Hepatocyte (in vitro differentiated cells): ENCODE data around the gene CROT. TPM values are rescaled to one million over a fixed set of nuclear protein-coding genes. Genes with fewer than 3 reads are reported as not detected.

Experiments used
- DNase-seq: peaks from one replicate; pipeline ENCODE4 v3.0.0-alpha.2; 2016; ENCODE audit warnings: low spot score
- H2AFZ ChIP-seq: fragments of 200-600 bp; sonication (generic); 2 replicates; pipeline ENCODE4 v1.6.0; 2016; ENCODE audit warnings: antibody characterized with exemption, mild to moderate bottlenecking
- H3K27ac ChIP-seq: fragments of 200-600 bp; sonication (generic); 2 replicates; pipeline ENCODE4 v1.5.1; 2016; ENCODE audit warnings: mild to moderate bottlenecking
- H3K27me3 ChIP-seq: fragments of 200-600 bp; sonication (generic); 2 replicates; pipeline ENCODE4 v1.6.1; 2016
- H3K36me3 ChIP-seq: fragments of 200-600 bp; sonication (generic); replicated peaks from 2 replicates; pipeline ENCODE4 v1.5.1; 2016; ENCODE audit warnings: low read depth; ENCODE audit not compliant: insufficient read depth
- H3K4me1 ChIP-seq: fragments of 200-600 bp; sonication (generic); 2 replicates; pipeline ENCODE4 v1.5.1; 2016; ENCODE audit warnings: mild to moderate bottlenecking, moderate library complexity; ENCODE audit not compliant: insufficient read depth
- H3K4me2 ChIP-seq: fragments of 200-600 bp; sonication (generic); 2 replicates; pipeline ENCODE4 v1.6.0; 2016
- H3K4me3 ChIP-seq: fragments of 200-600 bp; sonication (generic); 2 replicates; pipeline ENCODE4 v1.5.1; 2016; ENCODE audit warnings: mild to moderate bottlenecking
- H3K79me2 ChIP-seq: fragments of 200-600 bp; sonication (generic); 2 replicates; pipeline ENCODE4 v1.6.0; 2017; ENCODE audit warnings: mild to moderate bottlenecking
- H3K9me2 ChIP-seq: fragments of 200-600 bp; sonication (generic); replicated peaks from 2 replicates; pipeline ENCODE4 v1.6.0; 2017; ENCODE audit warnings: mild to moderate bottlenecking; ENCODE audit not compliant: insufficient read depth
- H3K9me3 ChIP-seq: fragments of 200-600 bp; sonication (generic); 2 replicates; pipeline ENCODE4 v1.5.1; 2016; ENCODE audit warnings: low read depth, mild to moderate bottlenecking
- H4K20me1 ChIP-seq: fragments of 200-600 bp; sonication (generic); 2 replicates; pipeline ENCODE4 v1.6.0; 2016; ENCODE audit warnings: mild to moderate bottlenecking; ENCODE audit not compliant: insufficient read depth, poor library complexity, severe bottlenecking
- CTCF ChIP-seq: fragments of 200-600 bp; sonication (generic); IDR thresholded peaks from 2 replicates; pipeline ENCODE4 v1.5.1; 2016; ENCODE audit warnings: antibody characterized with exemption, mild to moderate bottlenecking; ENCODE audit not compliant: poor library complexity
- EZH2 ChIP-seq: fragments of 200-600 bp; sonication (generic); IDR thresholded peaks from 2 replicates; pipeline ENCODE4 v1.6.1; 2016; ENCODE audit warnings: antibody characterized with exemption, mild to moderate bottlenecking, borderline replicate concordance
- EZH2phosphoT487 ChIP-seq: fragments of 200-600 bp; sonication (generic); IDR thresholded peaks from one replicate; pipeline ENCODE4 v1.6.1; 2018; ENCODE audit warnings: antibody characterized with exemption, mild to moderate bottlenecking, low read depth, moderate library complexity; ENCODE audit not compliant: unreplicated experiment, severe bottlenecking
- WGBS: methylation state at CpG from one replicate; pipeline ENCODE4 v1.1.6; 2016; ENCODE audit warnings: low lambda C conversion rate; ENCODE audit errors: missing lambda C conversion rate; 5-methylcytosine and 5-hydroxymethylcytosine counted together
- polyA plus RNA-seq: library from polyadenylated mRNA; unstranded; fragments of >200 nt; fragmentation: Nextera tagmentation; extraction: Ambion mirVana; gene quantifications from 2 replicates; pipeline ENCODE4 v1.2.1, GENCODE V29; 2016
- total RNA-seq: library from RNA; depleted of rRNA; stranded (reverse); fragments of >200 nt; gene quantifications from 2 replicates; pipeline ENCODE4 v1.2.3, GENCODE V29; 2014

Gene CROT
- total RNA-seq: 50.7 and 57.4 TPM in 2 replicates
- 25.7 and 29.2 TPM in 2 replicates for polyA plus RNA-seq

GRCh38 chr7:87345166-87345927 is at the start of gene CROT:
Gene CROT, plus strand, starts transcription at chr7:87345664. Its CDS starts 3,405 bp downstream, at chr7:87349069.
- Histone ChIP-seq H3K4me2 (peak within 1 kb of the TSS; percentile 83), H3K9me2 (no peaks in the 10 kb centered on the region)
- 2% methylated on average over 53 of the region's 53 CpGs for WGBS

GRCh38 chr7:87300756-87301155 is 44.7 kb upstream of the CROT start:
- Histone ChIP-seq H4K20me1 (no peaks in the 10 kb centered on the region), H3K4me3 (no peak overlapping the region), H3K4me2 (no peak overlapping the region), H3K4me1 (no peaks in the 10 kb centered on the region), H3K27me3 (no peaks in the 10 kb centered on the region), H3K9me2 (no peaks in the 10 kb centered on the region), H3K9me3 (no peaks in the 10 kb centered on the region), H2AFZ (no peak overlapping the region), H3K79me2 (no peaks in the 10 kb centered on the region), H3K36me3 (no peaks in the 10 kb centered on the region), H3K27ac (no peak overlapping the region)
- no peak for TF ChIP-seq EZH2phosphoT487
- TF ChIP-seq EZH2: no peak
- TF ChIP-seq CTCF: no peak
- no peak for DNase-seq

More at GRCh38 chr7:87345166-87345927, at the start of gene CROT:
- Histone ChIP-seq H3K9me3 (no peaks in the 10 kb centered on the region), H3K4me1 (peaks cover 17% of the 10 kb centered on the region), H3K27me3 (no peaks in the 10 kb centered on the region), H4K20me1 (no peaks in the 10 kb centered on the region), H3K27ac (peak within 1 kb of the TSS; percentile 87), H3K79me2 (peaks cover 56% of the 10 kb centered on the region), H3K4me3 (peak within 1 kb of the TSS; percentile 53), H2AFZ (peak within 1 kb of the TSS; percentile 70), H3K36me3 (no peaks in the 10 kb centered on the region)
- peak; percentile 97 for DNase-seq
- TF ChIP-seq EZH2phosphoT487: no peak
- no peak for TF ChIP-seq EZH2
- TF ChIP-seq CTCF: no peak

- no peak for DNase-seq
- no peak for TF ChIP-seq EZH2phosphoT487
- Histone ChIP-seq H3K4me3 (no peak overlapping the region), H2AFZ (no peak overlapping the region), H3K27me3 (no peaks in the 10 kb centered on the region), H3K9me2 (no peaks in the 10 kb centered on the region), H3K79me2 (no peaks in the 10 kb centered on the region), H3K4me1 (no peaks in the 10 kb centered on the region), H3K36me3 (no peaks in the 10 kb centered on the region), H3K4me2 (peak overlapping the region; percentile 46), H4K20me1 (no peaks in the 10 kb centered on the region), H3K9me3 (no peaks in the 10 kb centered on the region), H3K27ac (no peak overlapping the region)
- WGBS: 66% methylated on average over 4 of the region's 4 CpGs
Measured at GRCh38 chr7:87310790-87311419, 34.6 kb upstream of the CROT start.

- Histone ChIP-seq H3K9me3 (no peaks in the 10 kb centered on the region), H3K4me1 (peaks cover 5% of the 10 kb centered on the region), H3K9me2 (no peaks in the 10 kb centered on the region), H3K4me3 (no peak overlapping the region), H3K27ac (no peak overlapping the region), H3K36me3 (no peaks in the 10 kb centered on the region), H3K79me2 (no peaks in the 10 kb centered on the region), H3K27me3 (no peaks in the 10 kb centered on the region), H2AFZ (no peak overlapping the region), H4K20me1 (no peaks in the 10 kb centered on the region), H3K4me2 (no peak overlapping the region)
- peak; percentile 77 for DNase-seq
- TF ChIP-seq EZH2: no peak
- peak; percentile 96 for TF ChIP-seq CTCF
- WGBS: 31% methylated on average over 2 of the region's 2 CpGs
Measured at GRCh38 chr7:87312215-87312865, 33.1 kb upstream of the CROT start.
